EH (cell line): ENCODE measurements around the gene SPATA13.
A peak's percentile ranks its signal among the peaks of the same experiment; 100 is the strongest.
"Not testable (repeated sequence)": the region's sequence is repeated elsewhere in the genome, so short reads cannot be mapped to it uniquely, and the experiment has no call there.

ENCODE experiments used
- DNase-seq: peaks from one replicate; pipeline ENCODE4 v3.0.0-alpha.2; 2015; ENCODE audit warnings: low read depth

SPATA13 gene

GRCh38 chr13:24196593-24197197 lies 36.2 kb downstream of the SPATA13 start:
- no peak for DNase-seq

- peak; percentile 35 for DNase-seq
Observed at GRCh38 chr13:24199016-24199415, 38.5 kb downstream of the SPATA13 start.

- DNase-seq: no peak
Observed at GRCh38 chr13:24202215-24202614, 41.7 kb downstream of the SPATA13 start.

GRCh38 chr13:24203273-24203672 lies 42.8 kb downstream of the SPATA13 start:
- no peak for DNase-seq

GRCh38 chr13:24203811-24204210 lies 43.3 kb downstream of the SPATA13 start:
- peak; percentile 55 for DNase-seq

- DNase-seq: not testable (repeated sequence)
Observed at GRCh38 chr13:24205076-24205475, 44.6 kb downstream of the SPATA13 start.

- DNase-seq: peak; percentile 85
Observed at GRCh38 chr13:24207841-24208667, 47.5 kb downstream of the SPATA13 start.

- no peak for DNase-seq
Observed at GRCh38 chr13:24209138-24209537, 48.6 kb downstream of the SPATA13 start.

- no peak for DNase-seq
Observed at GRCh38 chr13:24212254-24212653, 51.7 kb downstream of the SPATA13 start.

GRCh38 chr13:24212674-24213073 lies 52.2 kb downstream of the SPATA13 start:
- no peak for DNase-seq

- no peak for DNase-seq
Observed at GRCh38 chr13:24213932-24214331, 53.4 kb downstream of the SPATA13 start.

GRCh38 chr13:24214528-24214927 lies 54.0 kb downstream of the SPATA13 start:
- DNase-seq: no peak

GRCh38 chr13:24215126-24215525 lies 54.6 kb downstream of the SPATA13 start:
- no peak for DNase-seq

- peak; percentile 40 for DNase-seq
Observed at GRCh38 chr13:24215732-24216131, 55.2 kb downstream of the SPATA13 start.

- no peak for DNase-seq
Observed at GRCh38 chr13:24216176-24216575, 55.7 kb downstream of the SPATA13 start.

GRCh38 chr13:24216779-24217178 lies 56.3 kb downstream of the SPATA13 start:
- not testable (repeated sequence) for DNase-seq

- DNase-seq: peak; percentile 22
Observed at GRCh38 chr13:24217601-24218281, 57.2 kb downstream of the SPATA13 start.

- DNase-seq: no peak
Observed at GRCh38 chr13:24218338-24218737, 57.8 kb downstream of the SPATA13 start.

GRCh38 chr13:24218977-24219376 lies 58.5 kb downstream of the SPATA13 start:
- peak; percentile 59 for DNase-seq

GRCh38 chr13:24220086-24220703 lies 59.7 kb downstream of the SPATA13 start:
- DNase-seq: peak; percentile 84

GRCh38 chr13:24221007-24221406 lies 60.5 kb downstream of the SPATA13 start:
- DNase-seq: no peak

- DNase-seq: no peak
Observed at GRCh38 chr13:24222756-24223155, 62.2 kb downstream of the SPATA13 start.
